ENCODE data around the gene SOAT2. TPM values are rescaled to one million over a fixed set of nuclear protein-coding genes. Genes with fewer than 3 reads are reported as not detected.

Gene SOAT2
- total RNA-seq, 1 donor from 2014 or later: not detected

GRCh38 chr12:53060064-53060720 is 43.1 kb upstream of the SOAT2 start:
- TF ChIP-seq, protein P1, sequence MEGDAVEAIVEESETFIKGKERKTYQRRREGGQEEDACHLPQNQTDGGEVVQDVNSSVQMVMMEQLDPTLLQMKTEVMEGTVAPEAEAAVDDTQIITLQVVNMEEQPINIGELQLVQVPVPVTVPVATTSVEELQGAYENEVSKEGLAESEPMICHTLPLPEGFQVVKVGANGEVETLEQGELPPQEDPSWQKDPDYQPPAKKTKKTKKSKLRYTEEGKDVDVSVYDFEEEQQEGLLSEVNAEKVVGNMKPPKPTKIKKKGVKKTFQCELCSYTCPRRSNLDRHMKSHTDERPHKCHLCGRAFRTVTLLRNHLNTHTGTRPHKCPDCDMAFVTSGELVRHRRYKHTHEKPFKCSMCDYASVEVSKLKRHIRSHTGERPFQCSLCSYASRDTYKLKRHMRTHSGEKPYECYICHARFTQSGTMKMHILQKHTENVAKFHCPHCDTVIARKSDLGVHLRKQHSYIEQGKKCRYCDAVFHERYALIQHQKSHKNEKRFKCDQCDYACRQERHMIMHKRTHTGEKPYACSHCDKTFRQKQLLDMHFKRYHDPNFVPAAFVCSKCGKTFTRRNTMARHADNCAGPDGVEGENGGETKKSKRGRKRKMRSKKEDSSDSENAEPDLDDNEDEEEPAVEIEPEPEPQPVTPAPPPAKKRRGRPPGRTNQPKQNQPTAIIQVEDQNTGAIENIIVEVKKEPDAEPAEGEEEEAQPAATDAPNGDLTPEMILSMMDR (IDR thresholded peaks at IDR 0.05; ENCODE audit: partially characterized antibody, unreplicated experiment): no peak
- Mint-ChIP-seq H3K4me1 (ENCODE audit: low read depth, unreplicated experiment) (peaks cover 2% of the 10 kb centered on the region), H3K9me3 (ENCODE audit: unreplicated experiment) (peaks cover 7% of the 10 kb centered on the region), H3K4me3 (ENCODE audit: unreplicated experiment) (no peak overlapping the region), H3K27ac (ENCODE audit: unreplicated experiment) (no peak overlapping the region), H3K27me3 (ENCODE audit: unreplicated experiment) (peaks cover 14% of the 10 kb centered on the region), H3K36me3 (ENCODE audit: unreplicated experiment) (no peaks in the 10 kb centered on the region)
- no peak for DNase-seq

- peaks cover 5% of the 10 kb centered on the region for H3K9me3 Mint-ChIP-seq (ENCODE audit: unreplicated experiment)
- TF ChIP-seq, protein P1 (IDR thresholded peaks at IDR 0.05; ENCODE audit: partially characterized antibody, unreplicated experiment): no peak
- no peak overlapping the region for H3K4me3 Mint-ChIP-seq (ENCODE audit: unreplicated experiment)
- no peak overlapping the region for H3K27ac Mint-ChIP-seq (ENCODE audit: unreplicated experiment)
- peaks cover 11% of the 10 kb centered on the region for H3K27me3 Mint-ChIP-seq (ENCODE audit: unreplicated experiment)
- no peak for DNase-seq
- peaks cover 2% of the 10 kb centered on the region for H3K4me1 Mint-ChIP-seq (ENCODE audit: low read depth, unreplicated experiment)
- H3K36me3 Mint-ChIP-seq (ENCODE audit: unreplicated experiment): no peaks in the 10 kb centered on the region
Observed at GRCh38 chr12:53060721-53061276, 42.5 kb upstream of the SOAT2 start.

GRCh38 chr12:53061404-53062010 is 41.8 kb upstream of the SOAT2 start:
- Mint-ChIP-seq H3K4me3 (ENCODE audit: unreplicated experiment) (no peak overlapping the region), H3K4me1 (ENCODE audit: low read depth, unreplicated experiment) (peaks cover 2% of the 10 kb centered on the region), H3K36me3 (ENCODE audit: unreplicated experiment) (no peaks in the 10 kb centered on the region), H3K9me3 (ENCODE audit: unreplicated experiment) (peaks cover 5% of the 10 kb centered on the region), H3K27me3 (ENCODE audit: unreplicated experiment) (peaks cover 10% of the 10 kb centered on the region), H3K27ac (ENCODE audit: unreplicated experiment) (no peak overlapping the region)
- no peak for DNase-seq
- TF ChIP-seq, protein P1 (IDR thresholded peaks at IDR 0.05; ENCODE audit: partially characterized antibody, unreplicated experiment): no peak

DNA sequence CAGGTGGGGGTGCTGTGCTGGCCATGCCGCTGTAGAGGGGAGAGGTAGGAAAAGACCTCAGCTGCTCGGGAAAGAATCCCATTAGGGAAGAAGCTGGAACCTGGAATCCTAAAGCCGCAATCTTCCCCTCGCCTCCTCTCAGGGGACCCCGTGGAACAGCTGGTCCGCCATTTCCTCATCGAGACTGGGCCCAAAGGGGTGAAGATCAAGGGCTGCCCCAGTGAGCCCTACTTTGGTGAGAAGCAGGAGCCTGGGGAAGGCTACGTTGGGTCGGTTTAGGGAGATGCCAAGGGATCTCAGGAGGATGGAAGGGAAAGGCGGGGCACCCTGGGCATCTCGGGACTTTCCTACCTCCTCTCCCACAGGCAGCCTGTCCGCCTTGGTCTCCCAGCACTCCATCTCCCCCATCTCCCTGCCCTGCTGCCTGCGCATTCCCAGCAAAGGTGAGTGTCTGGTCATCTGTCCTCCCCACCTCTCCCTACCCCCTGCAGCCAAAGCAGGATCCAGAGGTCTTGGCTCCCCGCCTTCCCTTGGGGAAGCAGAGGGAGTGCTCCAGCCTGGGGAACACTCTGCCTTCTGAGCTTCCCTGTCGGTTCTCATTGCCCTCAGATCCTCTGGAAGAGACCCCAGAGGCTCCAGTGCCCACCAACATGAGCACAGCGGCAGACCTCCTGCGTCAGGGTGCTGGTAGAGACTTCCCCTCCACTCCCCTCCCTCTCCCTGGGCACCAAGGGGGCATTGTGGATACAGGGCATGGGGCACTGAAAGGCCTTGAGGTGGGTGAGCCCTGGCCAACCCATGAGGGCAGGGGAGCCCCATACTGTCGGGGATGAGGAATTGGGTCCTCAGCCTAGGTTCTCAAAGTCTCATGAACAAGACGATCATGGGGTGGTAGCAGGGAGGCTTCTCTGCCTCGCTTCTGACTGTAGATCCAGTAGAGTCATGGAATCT is 41.0 kb upstream of the SOAT2 start:
- Mint-ChIP-seq H3K4me1 (ENCODE audit: low read depth, unreplicated experiment) (peaks cover 2% of the 10 kb centered on the region), H3K27me3 (ENCODE audit: unreplicated experiment) (peaks cover 4% of the 10 kb centered on the region), H3K27ac (ENCODE audit: unreplicated experiment) (no peak overlapping the region), H3K36me3 (ENCODE audit: unreplicated experiment) (no peaks in the 10 kb centered on the region), H3K4me3 (ENCODE audit: unreplicated experiment) (no peak overlapping the region), H3K9me3 (ENCODE audit: unreplicated experiment) (no peaks in the 10 kb centered on the region)
- no peak for DNase-seq
- TF ChIP-seq, protein P1 (IDR thresholded peaks at IDR 0.05; ENCODE audit: partially characterized antibody, unreplicated experiment): no peak
